ENCODE results near the gene LRRC15. TPM values are rescaled to one million over a fixed set of nuclear protein-coding genes. Genes with fewer than 3 reads are reported as not detected.

Gene LRRC15
- polyA plus RNA-seq, 3 donors = not detected

- H3K79me2 ChIP-seq (ENCODE audit: insufficient read depth, low read length) = no peaks in the 10 kb centered on the region
These were observed 23.0 kb upstream of the LRRC15 start for GRCh38 chr3:194392576-194392975.

GRCh38 chr3:194390835-194391234 lies 21.3 kb upstream of the LRRC15 start:
- H3K27ac Mint-ChIP-seq = no peak overlapping the region

More at GRCh38 chr3:194392576-194392975, 23.0 kb upstream of the LRRC15 start:
- intact Hi-C loops (cut with micrococcal nuclease) = no loop called here
- Mint-ChIP-seq H3K4me3 (no peak overlapping the region), H3K4me1 (peaks cover 16% of the 10 kb centered on the region), H3K36me3 (no peaks in the 10 kb centered on the region), H3K27ac (no peak overlapping the region), H3K27me3 (ENCODE audit: low read depth in 3 of 3) (peaks cover 39 to 57% (median 54%) of the 10 kb centered on the region in 3 donors), H3K9me3 (peaks cover 5 to 19% (median 11%) of the 10 kb centered on the region in 7 donors)
- DNase-seq = no peak
- H3K4me1 ChIP-seq (ENCODE audit: control insufficient read depth in 1 of 2, insufficient read depth in 2 of 2, low read length in 2 of 2) = peaks cover 13 to 18% of the 10 kb centered on the region in 2 donors
- no peak for TF ChIP-seq CTCF (IDR thresholded peaks at IDR 0.05)
- no peak overlapping the region for H3K27ac ChIP-seq (ENCODE audit: low read depth in 1 of 2, low read length in 2 of 2)
- H3K4me3 ChIP-seq (replicated peaks in 1 of 3; ENCODE audit: low read depth in 2 of 3, low read length in 3 of 3) = no peak overlapping the region
- no peak overlapping the region for H2AFZ ChIP-seq (ENCODE audit: insufficient read depth, low read depth, low read length, poor library complexity, severe bottlenecking)
- H3K9me3 ChIP-seq (replicated peaks in 1 of 2; ENCODE audit: control insufficient read depth in 1 of 2, insufficient read depth in 1 of 2, low read length in 2 of 2) = peaks cover 0 to 13% of the 10 kb centered on the region in 2 donors
- no peak overlapping the region for H3K9ac ChIP-seq (ENCODE audit: insufficient read depth, low read length, poor library complexity, severe bottlenecking)
- peaks cover 13 to 37% of the 10 kb centered on the region in 2 donors for H3K27me3 ChIP-seq (ENCODE audit: control insufficient read depth in 2 of 2, insufficient read depth in 2 of 2, low read length in 2 of 2)
- no peaks in the 10 kb centered on the region for H3K36me3 ChIP-seq (replicated peaks in 1 of 2; ENCODE audit: control insufficient read depth in 1 of 2, insufficient read depth in 2 of 2, low read length in 2 of 2)
- 93% methylated on average over 7 of the region's 7 CpGs for WGBS (ENCODE audit: insufficient coverage)
- no peaks in the 10 kb centered on the region for H4K20me1 ChIP-seq (ENCODE audit: insufficient read depth, low read length)
- no peak overlapping the region for H3K4me2 ChIP-seq (replicated peaks; ENCODE audit: extremely low read depth, low read length, poor library complexity, severe bottlenecking)

More at GRCh38 chr3:194390835-194391234, 21.3 kb upstream of the LRRC15 start:
- intact Hi-C loops (cut with micrococcal nuclease) = no loop called here
- Histone ChIP-seq H3K27me3 (ENCODE audit: control insufficient read depth in 2 of 2, insufficient read depth in 2 of 2, low read length in 2 of 2) (peaks cover 6 to 21% of the 10 kb centered on the region in 2 donors), H3K4me3 (replicated peaks in 1 of 3; ENCODE audit: low read depth in 2 of 3, low read length in 3 of 3) (no peak overlapping the region), H2AFZ (ENCODE audit: insufficient read depth, low read depth, low read length, poor library complexity, severe bottlenecking) (no peak overlapping the region), H3K9me3 (replicated peaks in 1 of 2; ENCODE audit: control insufficient read depth in 1 of 2, insufficient read depth in 1 of 2, low read length in 2 of 2) (peaks cover 0 to 6% of the 10 kb centered on the region in 2 donors), H3K4me2 (replicated peaks; ENCODE audit: extremely low read depth, low read length, poor library complexity, severe bottlenecking) (no peak overlapping the region), H3K4me1 (ENCODE audit: control insufficient read depth in 1 of 2, insufficient read depth in 2 of 2, low read length in 2 of 2) (peaks cover 0 to under 1% of the 10 kb centered on the region in 2 donors), H4K20me1 (ENCODE audit: insufficient read depth, low read length) (no peaks in the 10 kb centered on the region), H3K9ac (ENCODE audit: insufficient read depth, low read length, poor library complexity, severe bottlenecking) (no peak overlapping the region), H3K27ac (ENCODE audit: low read depth in 1 of 2, low read length in 2 of 2) (no peak overlapping the region), H3K79me2 (ENCODE audit: insufficient read depth, low read length) (no peaks in the 10 kb centered on the region), H3K36me3 (replicated peaks in 1 of 2; ENCODE audit: control insufficient read depth in 1 of 2, insufficient read depth in 2 of 2, low read length in 2 of 2) (no peaks in the 10 kb centered on the region)
- H3K9me3 Mint-ChIP-seq = peaks cover 5 to 12% (median 8%) of the 10 kb centered on the region in 7 donors
- H3K4me3 Mint-ChIP-seq = peak overlapping the region in 1 of 2 donors; percentile 43
- no peak for DNase-seq
- TF ChIP-seq CTCF (IDR thresholded peaks at IDR 0.05) = no peak
- peaks cover 2% of the 10 kb centered on the region for H3K4me1 Mint-ChIP-seq
- H3K27me3 Mint-ChIP-seq (ENCODE audit: low read depth in 3 of 3) = peaks cover 23 to 40% (median 38%) of the 10 kb centered on the region in 3 donors
- H3K36me3 Mint-ChIP-seq = no peaks in the 10 kb centered on the region

Data from CD14-positive monocyte (primary cell).